Measurements from ENCODE around the gene CALHM6.

DNA sequence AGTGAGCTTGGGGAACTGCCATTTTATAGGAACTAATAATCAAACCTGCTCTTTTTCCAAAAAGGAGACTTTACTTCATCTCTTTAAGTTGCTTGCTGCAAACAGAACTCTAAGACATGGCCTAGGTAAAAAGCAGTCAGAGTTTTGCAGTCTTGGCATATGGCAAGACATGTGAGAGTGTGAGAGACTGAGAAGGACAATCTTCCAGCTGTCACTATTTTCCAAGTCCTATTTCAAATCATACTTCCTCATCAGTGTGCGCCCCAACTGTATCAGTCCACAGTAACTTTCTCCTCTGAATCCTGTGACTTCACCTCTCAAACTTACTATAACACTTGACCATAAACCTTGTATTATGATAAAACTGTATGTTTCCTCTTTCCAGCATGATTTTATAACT lies 10.4 kb downstream of the CALHM6 start:
- TF ChIP-seq, protein P1, sequence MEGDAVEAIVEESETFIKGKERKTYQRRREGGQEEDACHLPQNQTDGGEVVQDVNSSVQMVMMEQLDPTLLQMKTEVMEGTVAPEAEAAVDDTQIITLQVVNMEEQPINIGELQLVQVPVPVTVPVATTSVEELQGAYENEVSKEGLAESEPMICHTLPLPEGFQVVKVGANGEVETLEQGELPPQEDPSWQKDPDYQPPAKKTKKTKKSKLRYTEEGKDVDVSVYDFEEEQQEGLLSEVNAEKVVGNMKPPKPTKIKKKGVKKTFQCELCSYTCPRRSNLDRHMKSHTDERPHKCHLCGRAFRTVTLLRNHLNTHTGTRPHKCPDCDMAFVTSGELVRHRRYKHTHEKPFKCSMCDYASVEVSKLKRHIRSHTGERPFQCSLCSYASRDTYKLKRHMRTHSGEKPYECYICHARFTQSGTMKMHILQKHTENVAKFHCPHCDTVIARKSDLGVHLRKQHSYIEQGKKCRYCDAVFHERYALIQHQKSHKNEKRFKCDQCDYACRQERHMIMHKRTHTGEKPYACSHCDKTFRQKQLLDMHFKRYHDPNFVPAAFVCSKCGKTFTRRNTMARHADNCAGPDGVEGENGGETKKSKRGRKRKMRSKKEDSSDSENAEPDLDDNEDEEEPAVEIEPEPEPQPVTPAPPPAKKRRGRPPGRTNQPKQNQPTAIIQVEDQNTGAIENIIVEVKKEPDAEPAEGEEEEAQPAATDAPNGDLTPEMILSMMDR (IDR thresholded peaks at IDR 0.05), result no peak
- no peak for TF ChIP-seq POLR2A (IDR thresholded peaks at IDR 0.05)
- TF ChIP-seq EP300 (IDR thresholded peaks at IDR 0.05), result no peak
